Fibroblast of villous mesenchyme (primary cell): ENCODE data around the gene SNAPC3. TPM values are rescaled to one million over a fixed set of nuclear protein-coding genes. Genes with fewer than 3 reads are reported as not detected.

Experiments used
- DNase-seq: peaks from one replicate; pipeline ENCODE4 v3.0.0-alpha.2; 2010; ENCODE audit warnings: low read depth
- H3K4me3 ChIP-seq: 2 replicates; pipeline ENCODE4 v1.5.1; 2011; ENCODE audit warnings: low read depth, mild to moderate bottlenecking, low read length
- total RNA-seq: library from RNA; depleted of rRNA; stranded (reverse); fragments of >200 nt; gene quantifications from 2 replicates; pipeline ENCODE4 v1.2.3, GENCODE V29; 2012
- TF ChIP-seq, protein P1 (sequence below): IDR thresholded peaks from 2 replicates; pipeline ENCODE4 v1.5.1; 2012; ENCODE audit warnings: low read depth, mild to moderate bottlenecking, low read length; ENCODE audit not compliant: insufficient read depth

SNAPC3 gene
- total RNA-seq, 1 donor: 59.6 TPM

DNA sequence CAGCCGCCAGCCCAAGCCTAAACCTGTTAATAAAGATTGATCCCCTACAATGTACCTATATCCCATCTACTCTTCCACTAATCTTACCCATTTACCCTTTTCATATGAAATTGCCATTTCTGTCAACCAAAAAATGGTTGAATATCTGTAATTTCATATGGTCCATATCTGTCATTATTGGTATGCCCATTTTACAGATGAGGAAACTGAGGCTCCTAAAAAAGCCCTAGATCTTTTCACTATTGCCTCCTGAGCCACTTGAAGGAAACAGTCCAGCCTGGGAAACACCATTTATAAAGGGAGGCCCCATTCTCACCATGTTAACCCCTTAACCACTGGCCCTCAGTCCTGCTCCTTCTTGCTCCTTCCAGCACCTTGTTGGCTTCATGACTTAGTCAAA lies 41.2 kb upstream of the SNAPC3 start:
- TF ChIP-seq, protein P1, sequence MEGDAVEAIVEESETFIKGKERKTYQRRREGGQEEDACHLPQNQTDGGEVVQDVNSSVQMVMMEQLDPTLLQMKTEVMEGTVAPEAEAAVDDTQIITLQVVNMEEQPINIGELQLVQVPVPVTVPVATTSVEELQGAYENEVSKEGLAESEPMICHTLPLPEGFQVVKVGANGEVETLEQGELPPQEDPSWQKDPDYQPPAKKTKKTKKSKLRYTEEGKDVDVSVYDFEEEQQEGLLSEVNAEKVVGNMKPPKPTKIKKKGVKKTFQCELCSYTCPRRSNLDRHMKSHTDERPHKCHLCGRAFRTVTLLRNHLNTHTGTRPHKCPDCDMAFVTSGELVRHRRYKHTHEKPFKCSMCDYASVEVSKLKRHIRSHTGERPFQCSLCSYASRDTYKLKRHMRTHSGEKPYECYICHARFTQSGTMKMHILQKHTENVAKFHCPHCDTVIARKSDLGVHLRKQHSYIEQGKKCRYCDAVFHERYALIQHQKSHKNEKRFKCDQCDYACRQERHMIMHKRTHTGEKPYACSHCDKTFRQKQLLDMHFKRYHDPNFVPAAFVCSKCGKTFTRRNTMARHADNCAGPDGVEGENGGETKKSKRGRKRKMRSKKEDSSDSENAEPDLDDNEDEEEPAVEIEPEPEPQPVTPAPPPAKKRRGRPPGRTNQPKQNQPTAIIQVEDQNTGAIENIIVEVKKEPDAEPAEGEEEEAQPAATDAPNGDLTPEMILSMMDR: no peak
- no peak overlapping the region for H3K4me3 ChIP-seq
- DNase-seq: no peak

DNA sequence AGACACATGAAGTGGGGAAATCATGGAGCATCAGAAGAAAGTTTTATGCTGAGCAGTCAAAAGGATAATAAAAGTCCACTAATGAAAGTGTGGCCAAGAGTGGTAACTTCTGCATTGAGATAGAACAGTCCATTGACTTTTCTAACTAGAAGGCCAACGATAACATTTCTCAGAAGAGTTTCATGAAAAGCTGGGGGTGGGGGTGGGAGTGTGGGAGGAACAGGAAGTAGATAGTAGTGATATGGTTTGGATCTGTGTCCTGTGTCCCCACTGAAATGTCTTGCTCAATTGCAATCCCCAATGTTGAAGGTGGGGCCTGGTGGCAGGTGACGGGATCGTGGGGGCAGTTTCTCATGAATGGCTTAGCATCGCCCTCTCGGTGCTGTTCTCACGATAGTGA lies 36.2 kb upstream of the SNAPC3 start:
- DNase-seq: no peak
- TF ChIP-seq, protein P1: no peak
- no peak overlapping the region for H3K4me3 ChIP-seq

DNA sequence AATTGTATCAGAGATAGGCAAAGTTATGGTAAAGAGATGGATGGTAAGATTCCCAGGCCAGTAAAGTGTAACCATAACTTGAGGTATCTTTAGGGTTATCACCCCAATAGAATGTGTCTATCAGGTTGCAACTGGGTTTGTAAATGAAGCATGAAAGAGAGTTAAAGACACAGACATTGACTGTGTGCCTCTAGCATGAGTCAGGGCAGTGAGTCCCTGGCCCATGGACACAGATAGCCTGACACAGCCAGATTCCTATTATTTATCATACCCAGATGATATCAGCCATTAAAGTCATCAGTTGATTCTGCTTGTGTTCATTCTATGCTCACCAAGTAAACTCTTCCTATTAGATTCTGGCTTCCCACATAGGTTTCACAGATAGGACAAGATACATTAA lies 33.5 kb upstream of the SNAPC3 start:
- TF ChIP-seq, protein P1: no peak
- no peak for DNase-seq
- H3K4me3 ChIP-seq: no peak overlapping the region

DNA sequence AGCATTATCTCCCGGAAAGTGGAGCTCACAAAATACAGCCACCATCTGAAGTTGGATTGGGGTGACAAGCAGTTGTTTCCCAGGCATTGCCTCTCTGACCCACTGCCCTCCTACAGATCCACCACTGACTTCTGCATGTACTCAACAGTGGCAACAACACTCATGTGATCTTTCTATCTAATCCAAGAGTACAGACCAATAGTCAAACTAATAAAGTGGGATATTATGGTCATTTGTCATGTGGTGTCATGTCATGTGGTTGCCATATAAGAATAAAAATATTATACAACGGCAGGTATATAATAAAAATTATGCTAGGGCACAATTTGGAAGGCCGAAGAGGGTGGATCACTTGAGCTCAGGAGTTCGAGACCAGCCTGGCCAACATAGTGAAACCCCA lies 33.0 kb upstream of the SNAPC3 start:
- H3K4me3 ChIP-seq: no peak overlapping the region
- TF ChIP-seq, protein P1: no peak
- no peak for DNase-seq

DNA sequence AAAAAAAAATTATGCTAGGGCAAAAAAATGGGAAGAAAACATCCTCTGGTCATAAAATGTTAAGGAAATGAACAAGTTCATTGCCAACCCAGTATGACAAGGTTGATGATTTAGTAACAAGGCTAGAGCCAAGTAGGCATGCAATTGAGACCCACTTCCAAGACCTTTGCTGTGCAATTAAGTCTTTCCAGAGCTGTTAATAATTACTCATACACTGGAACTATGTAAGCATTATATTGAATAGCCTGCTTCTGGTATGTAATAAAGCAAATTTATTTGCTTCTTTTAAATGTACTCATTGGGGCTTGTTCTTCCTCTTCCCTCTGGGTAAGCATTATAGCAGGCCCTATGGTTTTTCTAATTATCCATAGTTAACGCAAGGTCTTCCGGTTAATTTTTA lies 32.5 kb upstream of the SNAPC3 start:
- no peak overlapping the region for H3K4me3 ChIP-seq
- TF ChIP-seq, protein P1: no peak
- no peak for DNase-seq

DNA sequence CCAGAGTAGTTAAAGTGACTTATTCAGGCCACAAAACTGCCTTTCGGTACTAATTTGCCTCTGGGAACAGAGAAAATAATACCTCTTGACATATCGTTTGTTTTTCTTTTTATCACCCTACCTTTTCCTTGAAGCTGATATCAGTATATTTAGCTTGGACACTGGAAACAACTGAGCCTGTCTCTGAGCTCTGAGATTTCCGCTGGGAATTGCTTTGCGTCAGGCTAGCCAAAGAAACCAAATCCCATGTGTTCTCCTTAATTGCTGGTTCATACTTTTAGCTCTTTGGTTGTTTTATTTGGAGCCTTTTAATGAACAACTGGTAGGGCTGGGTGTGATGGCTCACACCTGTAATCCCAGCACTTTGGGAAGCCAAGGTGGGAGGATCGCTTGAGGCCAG lies 30.3 kb upstream of the SNAPC3 start:
- no peak overlapping the region for H3K4me3 ChIP-seq
- TF ChIP-seq, protein P1: no peak
- no peak for DNase-seq

DNA sequence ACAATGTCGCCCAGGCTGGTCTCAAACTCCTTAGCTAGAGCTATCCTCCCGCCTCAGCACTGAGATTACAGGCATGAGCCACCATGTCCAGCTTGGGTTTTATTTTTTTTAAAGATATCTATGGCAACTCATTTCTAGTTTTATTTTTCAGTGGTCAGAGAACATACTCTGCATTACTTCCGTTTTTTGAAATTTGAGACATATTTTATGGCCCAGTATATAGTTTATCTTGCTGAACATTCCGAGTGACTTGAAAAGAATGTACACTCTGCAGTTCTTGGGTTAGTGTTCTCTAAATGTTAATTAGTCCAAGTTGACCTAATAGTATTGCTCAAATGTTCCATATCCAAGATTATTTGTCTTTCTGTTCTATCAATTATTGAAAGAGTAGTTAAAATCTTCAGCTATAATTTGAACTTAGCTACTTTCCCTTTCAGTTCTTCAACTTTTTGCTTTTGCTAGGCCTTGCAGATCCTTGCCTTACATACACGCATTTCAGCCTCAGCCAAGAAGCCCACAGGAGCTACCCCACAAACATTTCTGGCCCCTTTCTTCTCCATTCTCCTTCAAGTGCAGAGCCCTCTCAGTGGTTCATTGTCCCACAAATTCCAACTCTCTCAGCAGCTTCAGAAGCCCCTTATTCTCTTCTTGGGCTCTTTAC lies 22.3 kb upstream of the SNAPC3 start:
- peak; percentile 88 for DNase-seq
- TF ChIP-seq, protein P1: no peak
- H3K4me3 ChIP-seq: no peak overlapping the region
